NK-92 treated with Interleukin-12 subunit alpha and Interleukin-12 subunit beta, amount 100 ng/mL, for 24 hours (cell line): ENCODE data around the gene CFAP46.
"Not testable (repeated sequence)": the region's sequence is repeated elsewhere in the genome, so short reads cannot be mapped to it uniquely, and the experiment has no call there.

Experiments
- DNase-seq: peaks from one replicate; lab custom pipeline; 2025; lab: John Stamatoyannopoulos, UW

CFAP46 gene

DNA sequence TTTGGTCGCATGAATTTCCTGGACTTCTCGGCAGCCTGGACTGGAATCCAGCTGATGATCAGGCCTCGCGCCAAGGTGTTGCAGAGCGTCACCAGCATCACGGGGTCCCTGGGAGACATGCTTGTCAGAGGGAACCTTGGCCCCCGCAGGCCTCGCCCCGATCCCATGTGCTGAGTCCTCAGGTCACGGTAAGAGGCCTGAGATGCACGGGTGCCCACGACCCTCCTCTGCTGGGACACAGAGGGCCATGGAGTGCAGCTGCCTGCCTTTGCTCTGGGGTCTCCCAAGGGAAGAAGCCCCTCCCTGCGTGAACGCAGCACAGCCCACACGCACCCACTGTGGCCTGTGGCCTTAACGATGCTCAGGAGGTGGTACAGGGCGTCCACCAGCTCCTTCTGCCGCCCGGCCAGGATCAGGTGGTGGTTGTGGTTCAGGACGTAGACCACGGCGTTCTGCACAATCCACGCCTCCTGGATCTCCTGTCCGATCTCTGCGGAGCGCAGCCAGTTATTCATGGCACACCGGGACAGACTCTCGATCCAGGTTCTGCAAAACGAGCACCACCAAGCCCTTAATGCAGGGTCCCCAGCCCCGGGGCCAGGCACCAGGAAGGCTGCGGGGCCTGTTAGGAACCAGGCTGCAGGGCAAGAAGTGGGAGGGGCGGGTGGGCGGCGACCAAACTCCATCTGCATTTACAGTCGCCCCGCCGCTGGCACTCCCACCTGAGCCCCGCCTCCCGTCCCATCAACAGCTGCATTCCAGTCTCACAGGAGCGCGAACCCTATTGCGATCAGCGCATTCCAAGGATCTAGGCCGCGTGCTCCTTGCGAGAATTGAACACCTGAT lies 29.4 kb downstream of the CFAP46 start:
- no peak for DNase-seq

DNA sequence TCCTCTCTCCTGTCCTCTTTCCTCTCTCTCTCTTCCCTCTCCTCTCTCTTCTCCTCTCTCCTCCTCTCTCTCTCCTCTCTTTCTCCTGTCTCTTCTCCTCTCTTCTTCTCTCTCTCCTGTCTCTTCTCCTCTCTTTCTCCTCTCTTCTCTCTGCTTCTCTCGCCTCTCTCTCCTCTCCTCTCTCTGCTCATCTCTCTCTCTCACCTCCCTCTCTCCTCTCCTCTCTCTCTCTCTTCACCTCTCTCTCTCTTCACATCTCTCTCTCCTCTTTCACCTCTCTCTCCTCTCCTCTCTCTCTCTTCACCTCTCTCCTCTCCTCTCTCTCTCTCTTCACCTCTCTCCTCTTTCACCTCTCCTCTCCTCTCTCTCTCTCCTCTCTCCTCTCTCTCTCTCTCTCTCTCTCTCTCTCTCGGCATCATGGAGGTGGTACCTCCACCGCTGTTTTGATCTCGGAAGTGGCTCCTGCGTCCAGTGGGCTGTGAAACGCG lies 30.1 kb downstream of the CFAP46 start:
- no peak for DNase-seq

DNA sequence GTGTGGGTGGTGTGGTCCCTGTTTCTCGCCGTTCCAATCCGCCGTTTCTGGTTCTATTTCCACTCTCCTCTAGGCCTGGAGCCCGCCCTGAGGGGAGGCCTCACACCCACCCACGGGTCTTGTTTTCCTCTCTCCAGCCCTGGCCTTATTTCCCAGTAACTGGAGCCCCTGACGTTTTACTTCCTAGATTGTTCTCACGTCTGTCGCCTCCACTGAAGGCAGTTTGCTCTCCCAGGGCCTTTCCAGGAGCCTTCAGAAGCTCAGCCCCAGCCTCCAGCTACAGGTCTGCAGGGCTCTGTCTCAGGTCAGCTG lies 30.6 kb downstream of the CFAP46 start:
- DNase-seq = no peak

GRCh38 chr10:132910901-132911785 lies 31.2 kb downstream of the CFAP46 start:
- no peak for DNase-seq

DNA sequence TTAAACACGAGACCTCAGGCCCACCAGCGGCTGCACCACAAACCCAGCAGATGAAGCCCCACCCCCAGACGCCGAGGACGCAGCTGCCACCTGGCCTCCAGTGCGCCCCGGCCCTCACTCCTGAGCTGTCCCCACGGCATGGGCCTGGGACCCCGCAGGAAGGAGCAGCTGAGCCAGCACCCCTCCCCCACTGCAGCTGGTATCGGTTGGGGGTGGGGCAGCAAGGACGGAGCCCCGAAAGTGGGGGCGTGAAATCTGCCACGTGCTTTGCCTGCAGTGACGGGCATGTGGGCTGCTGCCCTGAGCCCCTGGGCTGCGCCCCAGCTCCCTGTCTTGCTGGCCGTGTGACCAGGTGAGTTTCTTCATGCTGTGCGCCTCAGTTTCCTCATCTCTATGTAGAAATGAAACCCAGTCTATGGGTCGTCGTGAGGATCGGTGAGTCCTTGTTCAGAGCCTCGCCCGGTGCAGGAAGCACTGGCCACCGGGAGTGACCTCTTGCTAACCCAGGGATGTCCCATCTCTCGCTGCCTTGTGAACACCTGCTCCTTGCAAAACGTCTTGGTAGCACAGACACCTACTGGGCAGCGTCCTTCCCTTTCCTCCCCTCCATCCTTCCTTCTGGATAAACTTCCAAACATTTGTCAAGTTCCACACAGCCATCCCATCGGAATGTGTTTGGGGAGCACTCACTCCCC lies 32.0 kb downstream of the CFAP46 start:
- DNase-seq = no peak

GRCh38 chr10:132909491-132910071 lies 32.8 kb downstream of the CFAP46 start:
- no peak for DNase-seq

- no peak for DNase-seq
Observed at GRCh38 chr10:132908621-132909295, 33.6 kb downstream of the CFAP46 start.

GRCh38 chr10:132907821-132908620 lies 34.3 kb downstream of the CFAP46 start:
- DNase-seq = no peak

GRCh38 chr10:132906836-132907235 lies 35.5 kb downstream of the CFAP46 start:
- no peak for DNase-seq

DNA sequence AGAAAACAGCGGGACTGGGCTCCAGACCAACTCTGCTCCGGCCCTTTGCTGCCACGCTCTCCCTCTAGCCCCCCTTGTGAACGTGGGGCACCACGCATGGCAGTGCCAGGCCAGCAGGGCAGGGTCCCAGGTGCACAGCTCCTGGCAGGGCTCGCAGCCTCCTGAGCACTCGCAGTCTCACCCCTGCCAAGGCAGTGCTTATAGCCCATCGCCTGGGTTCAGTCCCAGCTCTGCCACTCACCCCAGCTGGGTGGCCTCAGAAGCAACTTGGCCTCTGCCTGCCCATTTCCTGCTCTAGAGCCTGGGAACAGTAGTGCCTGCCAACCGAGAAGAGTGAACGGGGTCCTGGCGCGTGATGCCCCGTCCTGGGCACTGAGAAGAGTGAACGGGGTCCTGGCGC lies 36.3 kb downstream of the CFAP46 start:
- no peak for DNase-seq

DNA sequence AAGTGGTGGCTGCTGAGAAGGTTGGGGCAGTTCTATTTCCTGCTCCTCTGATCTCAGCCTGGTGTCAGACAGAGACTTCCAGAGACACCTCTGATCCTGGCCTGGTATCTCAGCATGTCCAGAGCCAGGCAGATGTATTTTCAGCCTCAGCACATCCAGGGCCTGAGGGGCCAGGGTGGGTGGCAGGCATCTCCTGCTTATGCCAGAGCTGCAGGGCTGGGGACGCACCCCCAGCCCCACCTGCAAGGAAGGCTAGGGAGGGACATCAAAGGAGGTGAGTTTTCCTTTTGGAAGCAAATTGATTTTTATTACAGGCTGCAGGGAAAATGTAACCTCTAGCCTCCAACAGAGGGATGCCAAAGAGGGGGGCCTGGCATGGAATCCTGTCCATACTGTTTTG lies 36.7 kb downstream of the CFAP46 start:
- DNase-seq = no peak

GRCh38 chr10:132904814-132905649 lies 37.3 kb downstream of the CFAP46 start:
- DNase-seq = no peak

DNA sequence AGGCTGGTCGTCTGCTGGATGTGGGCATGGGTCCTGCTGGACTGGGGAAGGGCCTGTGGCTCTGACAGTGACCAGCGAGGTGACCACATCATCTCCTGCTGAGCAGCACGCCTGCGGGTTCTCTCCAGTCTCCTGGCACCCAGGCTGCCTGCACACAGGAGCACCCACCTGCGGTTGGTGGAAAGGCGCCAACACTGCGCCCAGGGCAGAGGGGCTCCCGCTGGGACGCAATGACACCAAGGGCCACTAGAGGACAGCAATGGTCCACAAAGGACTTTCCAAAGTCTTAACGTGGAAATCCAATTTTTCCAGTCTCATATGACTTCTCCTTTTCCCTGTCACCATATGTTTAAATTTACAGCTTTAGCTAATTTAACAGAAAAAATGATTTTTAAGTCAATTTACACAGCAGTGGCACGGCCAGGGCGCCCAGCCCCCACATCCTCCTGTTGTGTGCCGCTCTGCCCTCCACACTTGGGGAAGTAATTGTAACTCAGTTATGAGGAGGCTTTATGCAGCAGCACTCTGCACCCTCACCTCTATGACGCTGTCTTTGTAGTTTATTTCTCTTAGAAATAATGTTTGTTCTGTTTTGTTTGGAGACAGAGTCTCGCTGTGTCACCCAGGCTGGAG lies 38.1 kb downstream of the CFAP46 start:
- no peak for DNase-seq

DNA sequence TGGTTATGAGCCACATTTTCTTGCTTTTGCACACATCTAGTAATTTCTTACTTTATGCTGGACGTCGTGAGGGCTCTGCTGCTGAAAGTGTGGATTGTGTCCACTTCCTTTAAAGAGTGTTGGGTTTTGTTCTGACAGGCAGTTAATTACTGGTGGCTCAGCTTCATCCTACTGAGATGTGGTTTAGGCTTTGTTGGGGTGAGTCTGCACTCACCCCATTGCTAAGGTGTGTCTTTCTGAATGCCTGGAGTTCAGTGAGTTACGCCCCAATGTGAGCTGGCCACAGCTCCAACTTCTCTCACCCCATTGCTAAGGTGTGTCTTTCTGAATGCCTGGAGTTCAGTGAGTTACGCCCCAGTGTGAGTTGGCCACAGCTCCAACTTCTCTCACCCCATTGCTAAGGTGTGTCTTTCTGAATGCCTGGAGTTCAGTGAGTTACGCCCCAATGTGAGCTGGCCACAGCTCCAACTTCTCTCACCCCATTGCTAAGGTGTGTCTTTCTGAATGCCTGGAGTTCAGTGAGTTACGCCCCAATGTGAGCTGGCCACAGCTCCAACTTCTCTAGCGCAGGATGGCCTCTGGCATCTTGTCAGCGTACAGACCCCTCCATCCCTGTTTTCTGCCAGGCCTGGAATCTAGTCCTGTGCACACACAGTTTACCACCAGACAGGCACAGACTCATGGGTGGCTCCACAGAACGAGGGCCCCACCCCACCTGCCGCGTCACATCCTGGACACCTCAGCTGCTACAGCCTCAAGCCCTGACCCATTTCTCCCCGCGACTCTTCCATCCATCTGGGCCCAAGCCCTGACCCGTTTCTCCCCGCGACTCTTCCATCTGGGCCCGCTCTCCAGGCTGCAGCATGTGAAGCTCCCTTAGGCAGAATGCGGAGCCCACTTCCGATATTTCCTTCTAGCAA lies 39.5 kb downstream of the CFAP46 start:
- DNase-seq = not testable (repeated sequence)

DNA sequence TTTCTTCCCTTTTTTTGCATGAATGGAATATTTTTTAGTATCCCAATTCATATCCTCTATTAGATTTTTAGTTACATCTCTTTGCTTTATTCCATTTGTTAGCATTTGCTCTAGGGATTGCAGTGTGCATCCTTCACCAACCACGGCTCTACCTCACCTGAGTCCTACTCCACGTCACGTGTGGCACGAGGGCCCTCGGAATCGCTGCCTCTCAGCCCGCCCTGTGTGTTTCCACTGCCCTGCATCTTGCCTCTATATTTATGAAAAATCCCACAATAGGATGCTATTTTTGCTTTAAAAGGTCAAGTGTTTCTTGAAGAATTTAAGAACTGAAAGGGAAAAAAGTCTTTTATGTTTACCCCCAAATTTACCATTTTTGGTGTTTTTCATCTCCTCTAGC lies 41.0 kb downstream of the CFAP46 start:
- DNase-seq = no peak

- no peak for DNase-seq
Observed at GRCh38 chr10:132900211-132900756, 42.1 kb downstream of the CFAP46 start.

DNA sequence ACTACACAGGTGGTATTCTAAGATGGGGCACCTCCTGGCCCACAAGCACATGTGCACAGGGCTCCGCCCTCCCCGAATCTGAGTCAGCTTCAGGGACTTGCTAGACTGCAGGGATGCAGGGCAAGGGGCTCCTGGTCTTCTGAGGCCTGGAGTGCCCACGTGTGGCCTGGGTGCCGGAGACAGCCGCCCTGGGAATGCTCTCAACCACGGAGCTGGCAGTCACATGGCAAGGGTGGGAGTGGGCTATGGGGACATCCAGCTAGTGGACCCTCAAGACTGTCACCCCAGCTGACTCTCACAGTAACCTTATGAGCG lies 42.7 kb downstream of the CFAP46 start:
- no peak for DNase-seq
